GM12878 (cell line): Measurements from ENCODE around the gene ANKRD60. TPM values are rescaled to one million over a fixed set of nuclear protein-coding genes. Genes with fewer than 3 reads are reported as not detected.

Source experiments
- ATAC-seq: fragments of 200-7000 bp; cut with Tn5 transposase; 3 replicates; pipeline ENCODE4 v1.9.1; 2020; ENCODE audit warnings: mild to moderate bottlenecking, moderate library complexity
- BruUV-seq: library from RNA; stranded (reverse); fragments of 400-500 nt; replicated peaks from 2 replicates; lab custom pipeline; 2021; lab: Mats Ljungman, UMichigan
- CTCF ChIA-PET: fragments of 300-600 bp; sonication (Branson Sonifier 250); formaldehyde crosslinking; extraction: SDS; loops from one replicate; lab custom pipeline; 2021; ENCODE audit warnings: inconsistent platforms; lab: Yijun Ruan, JAX
- POLR2A ChIA-PET: fragments of 350-600 bp; formaldehyde crosslinking; extraction: SDS; loops from one replicate; lab custom pipeline; 2021; ENCODE audit warnings: inconsistent platforms; lab: Charles Lee
- RAD21 ChIA-PET: fragments of 300-600 bp; sonication (Branson Sonifier 250); formaldehyde crosslinking; loops from one replicate; lab custom pipeline; 2023; ENCODE audit warnings: antibody characterized with exemption; ENCODE audit not compliant: unreplicated experiment; lab: Charles Lee
- SMC1A ChIA-PET: fragments of 300-600 bp; sonication (Branson Sonifier 250); formaldehyde crosslinking; loops from one replicate; lab custom pipeline; 2023; ENCODE audit not compliant: unreplicated experiment, uncharacterized antibody; lab: Charles Lee
- DNase-seq: peaks from one replicate; pipeline ENCODE4 v3.0.0-alpha.2; 2011; ENCODE audit warnings: low read depth, low spot score
- FAIRE-seq: peaks from 3 replicates; lab custom pipeline; 2011; peaks lifted over from hg19 to GRCh38; lab: Jason Lieb, UNC
- H2AFZ ChIP-seq: 2 replicates; pipeline ENCODE4 v1.6.0; 2011; ENCODE audit warnings: low read depth, low read length, control low read depth; ENCODE audit not compliant: control insufficient read depth
- H3K27ac ChIP-seq: 2 replicates; pipeline ENCODE4 v1.5.1; 2011; ENCODE audit warnings: control low read depth; ENCODE audit not compliant: control insufficient read depth, insufficient read depth
- H3K27me3 ChIP-seq, 2 experiments: replicated peaks in 1 of 2; 2 replicates each; pipeline versions ENCODE4 v1.6.0 to v1.6.1; 2011; ENCODE audit warnings: low read length in 1 of 2; ENCODE audit not compliant: control insufficient read depth in 2 of 2, insufficient read depth in 2 of 2
- H3K36me3 ChIP-seq, 2 experiments: 2 replicates each; pipeline ENCODE4 v1.5.1; 2011; ENCODE audit warnings: low read length in 1 of 2; ENCODE audit not compliant: control insufficient read depth in 2 of 2, insufficient read depth in 2 of 2
- H3K4me1 ChIP-seq: 2 replicates; pipeline ENCODE4 v1.6.1; 2011; ENCODE audit warnings: mild to moderate bottlenecking, low read length, moderate library complexity, mixed read lengths; ENCODE audit not compliant: control insufficient read depth, insufficient read depth
- H3K4me2 ChIP-seq: 2 replicates; pipeline ENCODE4 v1.6.0; 2011; ENCODE audit warnings: control low read depth; ENCODE audit not compliant: control insufficient read depth, insufficient read depth
- H3K4me3 ChIP-seq: fragments of 200-600 bp; sonication (generic); 2 replicates; pipeline ENCODE4 v1.5.1; 2016
- H3K79me2 ChIP-seq: 2 replicates; pipeline ENCODE4 v1.6.0; 2011; ENCODE audit warnings: low read length; ENCODE audit not compliant: control insufficient read depth, insufficient read depth
- H3K9ac ChIP-seq: 2 replicates; pipeline ENCODE4 v1.8.0; 2011; ENCODE audit warnings: low read length, control low read depth, mixed read lengths; ENCODE audit not compliant: control insufficient read depth, insufficient read depth
- H3K9me3 ChIP-seq: replicated peaks from 3 replicates; pipeline ENCODE4 v1.5.1; 2011; ENCODE audit warnings: mild to moderate bottlenecking, low read length; ENCODE audit not compliant: control insufficient read depth, insufficient read depth
- H4K20me1 ChIP-seq: 2 replicates; pipeline ENCODE4 v1.6.0; 2011; ENCODE audit not compliant: control insufficient read depth, insufficient read depth
- FOS ChIP-seq: IDR thresholded peaks from 3 replicates; pipeline ENCODE4 v1.6.1; 2011; ENCODE audit warnings: borderline replicate concordance; ENCODE audit not compliant: insufficient read length; ENCODE audit errors: extremely low read depth
- IRF3 ChIP-seq: fragments of 450-650 bp; IDR thresholded peaks from 2 replicates; pipeline ENCODE4 v1.6.1; 2014; ENCODE audit warnings: mild to moderate bottlenecking
- POU2F2 ChIP-seq: IDR thresholded peaks from 3 replicates; pipeline ENCODE4 v1.6.1; 2011; ENCODE audit warnings: low read depth, mild to moderate bottlenecking, low read length, borderline replicate concordance
- SMAD1 ChIP-seq: fragments of 450-650 bp; IDR thresholded peaks from 2 replicates; pipeline ENCODE4 v1.6.1; 2018; ENCODE audit warnings: mild to moderate bottlenecking, low read depth; ENCODE audit not compliant: partially characterized antibody
- SMAD5 ChIP-seq: IDR thresholded peaks from 2 replicates; pipeline ENCODE4 v1.6.1; 2016; ENCODE audit warnings: antibody characterized with exemption, low read depth
- SP1 ChIP-seq: IDR thresholded peaks from one replicate; pipeline ENCODE4 v1.6.1; 2011; ENCODE audit warnings: low read depth, low read length
- TCF12 ChIP-seq: IDR thresholded peaks from 2 replicates; pipeline ENCODE4 v1.6.1; 2011; ENCODE audit warnings: low read depth, mild to moderate bottlenecking, low read length
- ZBTB11 ChIP-seq: fragments of 450-650 bp; formaldehyde crosslinking; IDR thresholded peaks from 2 replicates; pipeline ENCODE4 v1.5.0; 2022; ENCODE audit warnings: mild to moderate bottlenecking, missing genetic modification characterization
- ZBTB4 ChIP-seq: fragments of 450-650 bp; formaldehyde crosslinking; IDR thresholded peaks from 2 replicates; pipeline ENCODE4 v1.4.0; 2022; ENCODE audit warnings: mild to moderate bottlenecking, moderate library complexity
- WGBS: methylation state at CpG from one replicate; pipeline ENCODE4 v1.1.6; 2016; ENCODE audit warnings: low lambda C conversion rate; ENCODE audit not compliant: insufficient replicate concordance, insufficient coverage; ENCODE audit errors: missing lambda C conversion rate; 5-methylcytosine and 5-hydroxymethylcytosine counted together
- in situ Hi-C: fragments of 300-500 bp; cut with MboI; formaldehyde crosslinking; loops from 9 replicates; pipeline ENCODE4 v1.14.3; 2018; ENCODE audit warnings: mixed read lengths
- intact Hi-C: fragments of 100-400 bp; cut with micrococcal nuclease; formaldehyde crosslinking; loops from one replicate; pipeline ENCODE4 v1.14.2; 2022; ENCODE audit not compliant: unreplicated experiment
- polyA plus RNA-seq, 11 experiments: library from polyadenylated mRNA; depleted of rRNA in 4 of 11; unstranded in 6 of 11; stranded (reverse) in 5 of 11; fragments of >200 nt; fragmentation: Nextera tagmentation in 4 of 11; fragmentation: Illumina TruSeq in 1 of 11; extraction: Ambion mirVana in 4 of 11; extraction: Trizol in 1 of 11; gene quantifications; 1 replicate in 1 of 11; 2 replicates in 10 of 11; pipeline versions ENCODE4 v1.2.1 to v1.2.3, GENCODE V29; 2011 to 2016; ENCODE audit warnings: inconsistent platforms in 2 of 11, missing spikeins in 2 of 11, low read depth in 1 of 11
- total RNA-seq, 4 experiments: library from RNA; depleted of rRNA in 3 of 4; stranded (reverse); fragments of >200 nt in 3 of 4; fragmentation: Illumina TruSeq in 1 of 4; extraction: Trizol in 1 of 4; gene quantifications; 2 replicates each; pipeline versions ENCODE4 v1.2.1 to v1.2.3, GENCODE V29; 2013 to 2021
- TF ChIP-seq, protein P1 (sequence below): fragments of 450-650 bp; IDR thresholded peaks from 2 replicates; pipeline ENCODE4 v1.6.1; 2018; ENCODE audit warnings: borderline replicate concordance, mild to moderate bottlenecking; ENCODE audit not compliant: partially characterized antibody

ANKRD60 gene
- total and polyA plus RNA-seq, 10 of the 15 experiments (the other 5 are each of a cell fraction or from before 2014, with no cell fraction given) = not detected

- ChIA-PET RAD21 (no interaction called here), POLR2A (no interaction called here), SMC1A (interaction anchor here (1.0 to 1.4 kb wide), 2 partner anchors 26 to 231 kb away, joined by 3 read pairs; no protein-coding TSS in a partner anchor), CTCF (interaction anchor here (0.6 to 2.3 kb wide), 2 partner anchors 19 to 537 kb away, joined by 3 to 8 read pairs; no protein-coding TSS in a partner anchor)
- H2AFZ ChIP-seq = no peak overlapping the region
- DNase-seq = no peak
- H3K4me1 ChIP-seq = no peaks in the 10 kb centered on the region
- no peak overlapping the region for H3K9ac ChIP-seq
- H3K79me2 ChIP-seq = no peaks in the 10 kb centered on the region
- no peak overlapping the region for H3K27ac ChIP-seq
- intact Hi-C loops = no loop called here
- FAIRE-seq = no peak
- H3K9me3 ChIP-seq = no peaks in the 10 kb centered on the region; the same call in 1 of the 3 replicates
- no peak for ATAC-seq
- no peak overlapping the region for H3K4me2 ChIP-seq
- no peaks in the 10 kb centered on the region for H4K20me1 ChIP-seq
- no peaks in the 10 kb centered on the region for H3K36me3 ChIP-seq
- no peak overlapping the region for H3K4me3 ChIP-seq
- no TSS peak for BruUV-seq
- 1% methylated on average over 4 of the region's 4 CpGs for WGBS
- in situ Hi-C loops = no loop called here
- H3K27me3 ChIP-seq = peaks cover 2 to 7% of the 10 kb centered on the region in 2 experiments; a peak in 3 of 4 replicates
- TF ChIP-seq IRF3 (no peak), SMAD1 (no peak), TCF12 (no peak), POU2F2 (no peak), SMAD5 (no peak), ZBTB4 (CRISPR knock-in tag) (no peak), FOS (no peak), SP1 (no peak), ZBTB11 (CRISPR knock-in tag) (no peak)
- TF ChIP-seq, protein P1, sequence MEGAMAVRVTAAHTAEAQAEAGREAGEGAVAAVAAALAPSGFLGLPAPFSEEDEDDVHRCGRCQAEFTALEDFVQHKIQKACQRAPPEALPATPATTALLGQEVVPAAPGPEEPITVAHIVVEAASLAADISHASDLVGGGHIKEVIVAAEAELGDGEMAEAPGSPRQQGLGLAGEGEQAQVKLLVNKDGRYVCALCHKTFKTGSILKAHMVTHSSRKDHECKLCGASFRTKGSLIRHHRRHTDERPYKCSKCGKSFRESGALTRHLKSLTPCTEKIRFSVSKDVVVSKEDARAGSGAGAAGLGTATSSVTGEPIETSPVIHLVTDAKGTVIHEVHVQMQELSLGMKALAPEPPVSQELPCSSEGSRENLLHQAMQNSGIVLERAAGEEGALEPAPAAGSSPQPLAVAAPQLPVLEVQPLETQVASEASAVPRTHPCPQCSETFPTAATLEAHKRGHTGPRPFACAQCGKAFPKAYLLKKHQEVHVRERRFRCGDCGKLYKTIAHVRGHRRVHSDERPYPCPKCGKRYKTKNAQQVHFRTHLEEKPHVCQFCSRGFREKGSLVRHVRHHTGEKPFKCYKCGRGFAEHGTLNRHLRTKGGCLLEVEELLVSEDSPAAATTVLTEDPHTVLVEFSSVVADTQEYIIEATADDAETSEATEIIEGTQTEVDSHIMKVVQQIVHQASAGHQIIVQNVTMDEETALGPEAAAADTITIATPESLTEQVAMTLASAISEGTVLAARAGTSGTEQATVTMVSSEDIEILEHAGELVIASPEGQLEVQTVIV = no peak
Measured at GRCh38 chr20:58216334-58216733, 12.1 kb downstream of the ANKRD60 start.
